BLaER1 (cell line): Measurements from ENCODE around the gene CENPO.
"Not testable (repeated sequence)": the region's sequence is repeated elsewhere in the genome, so short reads cannot be mapped to it uniquely, and the experiment has no call there.

Experiments used
- H3K27ac ChIP-seq: shearing (Covaris generic); formaldehyde crosslinking; 2 replicates; pipeline ENCODE4 v1.8.1; 2022
- H3K27me3 ChIP-seq: shearing (Covaris generic); formaldehyde crosslinking; 2 replicates; pipeline ENCODE4 v1.8.1; 2022
- H3K36me3 ChIP-seq: shearing (Covaris generic); formaldehyde crosslinking; 2 replicates; pipeline ENCODE4 v1.8.1; 2022
- H3K4me1 ChIP-seq: shearing (Covaris generic); formaldehyde crosslinking; 2 replicates; pipeline ENCODE4 v1.8.1; 2022
- H3K4me2 ChIP-seq: shearing (Covaris generic); formaldehyde crosslinking; 2 replicates; pipeline ENCODE4 v1.8.1; 2022
- H3K4me3 ChIP-seq: shearing (Covaris generic); formaldehyde crosslinking; 2 replicates; pipeline ENCODE4 v1.8.1; 2022
- H3K9ac ChIP-seq: shearing (Covaris generic); formaldehyde crosslinking; 2 replicates; pipeline ENCODE4 v1.8.1; 2022
- H3K9me3 ChIP-seq: shearing (Covaris generic); formaldehyde crosslinking; 2 replicates; pipeline ENCODE4 v1.8.1; 2022
- H4K20me1 ChIP-seq: shearing (Covaris generic); formaldehyde crosslinking; 2 replicates; pipeline ENCODE4 v1.8.1; 2022
- Cebpa-rat ChIP-seq: shearing (Covaris generic); IDR thresholded peaks from 2 replicates; pipeline ENCODE4 v1.8.1; 2022

Gene CENPO

GRCh38 chr2:24834733-24835395, 41.6 kb downstream of the CENPO start:
- Histone ChIP-seq H3K4me2 (no peak overlapping the region), H3K36me3 (peaks cover 72% of the 10 kb centered on the region)
- TF ChIP-seq Cebpa-rat, result no peak

GRCh38 chr2:24835411-24835810, 42.2 kb downstream of the CENPO start:
- not testable (repeated sequence) for H3K27ac ChIP-seq, H3K9me3 ChIP-seq, H3K4me2 ChIP-seq, H3K4me1 ChIP-seq, H4K20me1 ChIP-seq, H3K27me3 ChIP-seq, H3K4me3 ChIP-seq, H3K9ac ChIP-seq
- peaks cover 74% of the 10 kb centered on the region for H3K36me3 ChIP-seq

More at GRCh38 chr2:24834733-24835395, 41.6 kb downstream of the CENPO start:
- no peak overlapping the region for H3K27ac ChIP-seq
- no peaks in the 10 kb centered on the region for H4K20me1 ChIP-seq
- no peak overlapping the region for H3K4me3 ChIP-seq
- no peaks in the 10 kb centered on the region for H3K9me3 ChIP-seq
- H3K9ac ChIP-seq, result no peak overlapping the region
- no peaks in the 10 kb centered on the region for H3K27me3 ChIP-seq
- peaks cover 4% of the 10 kb centered on the region for H3K4me1 ChIP-seq

- no peak overlapping the region for H3K4me2 ChIP-seq
- H3K4me3 ChIP-seq, result no peak overlapping the region
- TF ChIP-seq Cebpa-rat, result no peak
- H3K27me3 ChIP-seq, result no peaks in the 10 kb centered on the region
- no peak overlapping the region for H3K27ac ChIP-seq
- H4K20me1 ChIP-seq, result no peaks in the 10 kb centered on the region
- peaks cover 4% of the 10 kb centered on the region for H3K4me1 ChIP-seq
- H3K9ac ChIP-seq, result no peak overlapping the region
- peaks cover 74% of the 10 kb centered on the region for H3K36me3 ChIP-seq
- no peaks in the 10 kb centered on the region for H3K9me3 ChIP-seq
Observed at GRCh38 chr2:24836206-24836605, 43.0 kb downstream of the CENPO start.

- Histone ChIP-seq H3K27ac (no peak overlapping the region), H3K4me3 (no peak overlapping the region), H4K20me1 (no peaks in the 10 kb centered on the region), H3K4me2 (no peak overlapping the region), H3K4me1 (peaks cover 4% of the 10 kb centered on the region), H3K36me3 (peaks cover 76% of the 10 kb centered on the region), H3K27me3 (no peaks in the 10 kb centered on the region), H3K9me3 (no peaks in the 10 kb centered on the region), H3K9ac (no peak overlapping the region)
- TF ChIP-seq Cebpa-rat, result no peak
Observed at GRCh38 chr2:24836706-24837105, 43.5 kb downstream of the CENPO start.

- TF ChIP-seq Cebpa-rat, result no peak
- no peaks in the 10 kb centered on the region for H4K20me1 ChIP-seq
- no peak overlapping the region for H3K4me3 ChIP-seq
- H3K9me3 ChIP-seq, result no peaks in the 10 kb centered on the region
- no peak overlapping the region; the same call in 1 of the 2 replicates for H3K4me2 ChIP-seq
- H3K4me1 ChIP-seq, result peaks cover 4% of the 10 kb centered on the region
- no peaks in the 10 kb centered on the region for H3K27me3 ChIP-seq
- no peak overlapping the region for H3K27ac ChIP-seq
- H3K9ac ChIP-seq, result no peak overlapping the region
- H3K36me3 ChIP-seq, result peaks cover 86% of the 10 kb centered on the region
Observed at GRCh38 chr2:24837996-24838513, 44.8 kb downstream of the CENPO start.

GRCh38 chr2:24838541-24838940, 45.3 kb downstream of the CENPO start:
- Histone ChIP-seq H3K4me3 (no peak overlapping the region), H3K9me3 (no peaks in the 10 kb centered on the region), H3K4me1 (peaks cover 4% of the 10 kb centered on the region), H3K27me3 (no peaks in the 10 kb centered on the region), H3K9ac (no peak overlapping the region), H3K36me3 (peaks cover 84% of the 10 kb centered on the region), H3K4me2 (no peak overlapping the region; the same call in 1 of the 2 replicates), H4K20me1 (no peaks in the 10 kb centered on the region), H3K27ac (no peak overlapping the region)
- no peak for TF ChIP-seq Cebpa-rat

- no peak for TF ChIP-seq Cebpa-rat
- Histone ChIP-seq H3K4me2 (no peak overlapping the region), H3K9me3 (no peaks in the 10 kb centered on the region), H3K9ac (no peak overlapping the region), H3K36me3 (peaks cover 84% of the 10 kb centered on the region), H3K4me3 (no peak overlapping the region), H3K27me3 (no peaks in the 10 kb centered on the region), H3K4me1 (peaks cover 4% of the 10 kb centered on the region), H3K27ac (no peak overlapping the region), H4K20me1 (no peaks in the 10 kb centered on the region)
Observed at GRCh38 chr2:24839729-24840128, 46.5 kb downstream of the CENPO start.

GRCh38 chr2:24840164-24840869, 47.1 kb downstream of the CENPO start:
- TF ChIP-seq Cebpa-rat, result no peak
- H3K27me3 ChIP-seq, result no peaks in the 10 kb centered on the region
- no peak overlapping the region for H3K4me3 ChIP-seq
- H3K4me2 ChIP-seq, result no peak overlapping the region
- no peaks in the 10 kb centered on the region; the same call in 1 of the 2 replicates for H3K9me3 ChIP-seq
- no peak overlapping the region for H3K27ac ChIP-seq
- no peak overlapping the region for H3K9ac ChIP-seq
- peaks cover 78% of the 10 kb centered on the region for H3K36me3 ChIP-seq
- no peaks in the 10 kb centered on the region for H4K20me1 ChIP-seq
- H3K4me1 ChIP-seq, result peaks cover 4% of the 10 kb centered on the region

GRCh38 chr2:24840962-24841945, 48.0 kb downstream of the CENPO start:
- H3K9ac ChIP-seq, result no peak overlapping the region
- no peaks in the 10 kb centered on the region for H4K20me1 ChIP-seq
- no peaks in the 10 kb centered on the region for H3K27me3 ChIP-seq
- no peak for TF ChIP-seq Cebpa-rat
- H3K36me3 ChIP-seq, result peaks cover 76% of the 10 kb centered on the region
- no peak overlapping the region for H3K27ac ChIP-seq
- peaks cover 8% of the 10 kb centered on the region for H3K9me3 ChIP-seq
- no peak overlapping the region for H3K4me3 ChIP-seq
- no peak overlapping the region for H3K4me2 ChIP-seq
- peaks cover 4% of the 10 kb centered on the region for H3K4me1 ChIP-seq
